Immature natural killer cell (primary cell): ENCODE measurements around the gene USP5. TPM values are rescaled to one million over a fixed set of nuclear protein-coding genes. Genes with fewer than 3 reads are reported as not detected.

Experiments
- DNase-seq, 3 donors: peaks; one replicate each; pipeline ENCODE4 v3.0.0; 2022; ENCODE audit warnings: mixed read lengths in 1 of 3
- H3K27ac Mint-ChIP-seq, 6 donors: one replicate each; pipeline ENCODE4 v1.8.0; 2020; ENCODE audit warnings: mixed read lengths in 6 of 6, mild to moderate bottlenecking in 5 of 6, inconsistent platforms in 4 of 6, moderate library complexity in 3 of 6
- H3K27me3 Mint-ChIP-seq, 3 donors: one replicate each; pipeline ENCODE4 v1.8.0; 2020 to 2021; ENCODE audit warnings: low read depth in 3 of 3, mild to moderate bottlenecking in 3 of 3, mixed read lengths in 3 of 3, moderate library complexity in 3 of 3, inconsistent platforms in 1 of 3
- H3K36me3 Mint-ChIP-seq, 3 donors: one replicate each; pipeline ENCODE4 v1.8.0; 2020; ENCODE audit warnings: mixed read lengths in 3 of 3, inconsistent platforms in 2 of 3, mild to moderate bottlenecking in 2 of 3
- H3K4me1 Mint-ChIP-seq, 2 donors: one replicate each; pipeline ENCODE4 v1.8.0; 2020; ENCODE audit warnings: inconsistent platforms in 2 of 2, mild to moderate bottlenecking in 2 of 2, mixed read lengths in 2 of 2, moderate library complexity in 1 of 2
- H3K4me3 Mint-ChIP-seq, 5 donors: one replicate each; pipeline ENCODE4 v1.8.0; 2020; ENCODE audit warnings: mild to moderate bottlenecking in 5 of 5, mixed read lengths in 5 of 5, inconsistent platforms in 3 of 5, moderate library complexity in 3 of 5
- H3K9me3 Mint-ChIP-seq, 6 donors: one replicate each; pipeline ENCODE4 v1.8.0; 2020; ENCODE audit warnings: mild to moderate bottlenecking in 6 of 6, mixed read lengths in 6 of 6, inconsistent platforms in 4 of 6, moderate library complexity in 3 of 6
- polyA plus RNA-seq, 3 donors: library from polyadenylated mRNA; unstranded; fragments of 300-500 nt; fragmentation: Illumina TruSeq; gene quantifications; one replicate each; pipeline ENCODE4 v1.2.3, GENCODE V29; 2021

The USP5 gene
- polyA plus RNA-seq, 3 donors from 2014 or later = 41.3 to 54.0 (median 52.0) TPM

DNA sequence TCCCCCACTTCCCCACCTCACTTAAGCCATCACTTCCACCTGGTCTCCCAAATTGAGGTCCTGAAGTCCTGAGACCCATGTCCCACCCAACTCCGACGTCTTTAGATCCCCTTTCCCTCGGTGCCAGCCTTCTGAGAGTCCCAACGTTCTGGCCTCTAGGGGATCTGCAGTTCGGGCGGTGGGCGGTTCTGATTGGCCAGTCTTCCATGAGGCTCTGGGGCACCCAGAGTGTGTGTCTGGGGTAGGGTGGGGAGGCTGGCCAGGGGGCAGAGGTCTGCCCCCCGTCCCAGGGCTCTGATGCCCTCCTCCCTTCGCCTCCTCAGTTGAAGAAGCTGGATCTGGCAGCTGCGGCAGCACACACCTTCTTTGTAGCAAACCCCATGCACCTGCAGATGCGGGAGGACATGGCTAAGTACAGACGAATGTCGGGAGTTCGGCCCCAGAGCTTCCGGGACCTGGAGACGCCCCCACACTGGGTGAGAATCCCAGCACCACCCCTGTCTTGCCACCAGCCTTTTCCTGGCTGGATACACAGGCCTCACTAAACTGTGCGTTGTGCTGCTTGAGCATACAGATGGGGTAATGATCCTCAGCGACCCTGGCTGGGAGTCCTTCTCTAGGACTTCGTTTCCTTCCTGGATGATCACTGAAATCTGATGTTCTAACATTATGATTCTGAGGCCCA lies 22.3 kb upstream of the USP5 start:
- no peaks in the 10 kb centered on the region for H3K36me3 Mint-ChIP-seq
- no peak for DNase-seq
- peaks cover 12 to 13% of the 10 kb centered on the region in 2 donors for H3K4me1 Mint-ChIP-seq
- peaks cover 0 to 1% (median 0%) of the 10 kb centered on the region in 6 donors for H3K9me3 Mint-ChIP-seq
- H3K27me3 Mint-ChIP-seq = peaks cover 17 to 34% (median 33%) of the 10 kb centered on the region in 3 donors
- peak overlapping the region; percentile 84 to 89 (median 86) for H3K4me3 Mint-ChIP-seq
- no peak overlapping the region for H3K27ac Mint-ChIP-seq

DNA sequence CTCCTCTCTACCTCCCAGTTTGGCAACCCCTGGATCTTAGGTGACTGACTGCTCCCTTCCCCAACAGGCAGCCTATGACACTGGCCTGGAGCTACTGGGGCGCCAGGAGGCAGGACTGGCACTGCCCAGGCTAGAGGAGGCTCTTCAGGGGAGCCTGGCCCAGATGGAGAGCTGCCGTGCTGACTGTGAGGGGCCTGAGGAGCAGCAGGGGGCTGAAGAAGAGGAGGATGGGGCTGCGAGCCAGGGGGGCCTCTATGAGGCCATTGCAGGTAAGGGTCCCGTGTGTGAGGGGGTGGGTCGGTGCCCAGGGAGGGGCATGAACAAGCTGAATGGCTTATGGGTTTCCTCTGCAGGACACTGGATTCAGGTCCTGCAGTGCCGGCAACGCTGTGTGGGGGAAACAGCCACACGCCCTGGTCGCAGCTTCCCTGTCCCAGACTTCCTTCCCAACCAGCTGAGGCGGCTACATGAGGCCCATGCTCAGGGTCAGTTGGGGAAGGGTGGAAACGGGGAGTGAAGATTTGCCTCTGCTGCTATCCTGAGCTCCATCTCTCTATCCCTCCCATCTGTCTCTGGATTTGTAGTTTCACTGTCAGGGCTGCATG lies 21.6 kb upstream of the USP5 start:
- no peak overlapping the region for H3K27ac Mint-ChIP-seq
- H3K4me3 Mint-ChIP-seq = peak overlapping the region; percentile 48 to 69 (median 59)
- no peak for DNase-seq
- H3K4me1 Mint-ChIP-seq = peaks cover 12 to 13% of the 10 kb centered on the region in 2 donors
- peaks cover 0 to 1% (median 0%) of the 10 kb centered on the region in 6 donors for H3K9me3 Mint-ChIP-seq
- H3K36me3 Mint-ChIP-seq = no peaks in the 10 kb centered on the region
- H3K27me3 Mint-ChIP-seq = peaks cover 14 to 32% (median 31%) of the 10 kb centered on the region in 3 donors

DNA sequence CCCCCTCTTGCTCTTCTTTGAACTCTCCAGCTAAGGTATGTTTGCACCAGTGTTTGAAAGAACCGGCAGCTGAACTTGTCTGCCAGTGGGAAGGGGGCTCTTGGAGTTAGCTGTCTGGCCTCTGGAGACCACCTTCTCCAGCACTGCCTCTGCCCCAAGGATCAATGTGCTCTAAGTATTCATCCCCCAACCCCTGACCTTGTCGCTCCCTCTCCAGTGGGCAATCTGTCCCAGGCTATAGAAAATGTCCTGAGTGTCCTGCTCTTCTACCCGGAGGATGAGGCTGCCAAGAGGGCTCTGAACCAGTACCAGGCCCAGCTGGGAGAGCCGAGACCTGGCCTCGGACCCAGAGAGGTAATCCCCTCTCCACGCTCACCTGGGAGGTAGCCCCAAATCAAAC lies 21.0 kb upstream of the USP5 start:
- Mint-ChIP-seq H3K27me3 (peaks cover 12 to 26% (median 26%) of the 10 kb centered on the region in 3 donors), H3K9me3 (peaks cover 0 to 1% (median 0%) of the 10 kb centered on the region in 6 donors), H3K4me3 (peak overlapping the region; percentile 12 to 69 (median 58)), H3K27ac (no peak overlapping the region), H3K4me1 (peaks cover 13 to 15% of the 10 kb centered on the region in 2 donors), H3K36me3 (no peaks in the 10 kb centered on the region)
- DNase-seq = no peak

DNA sequence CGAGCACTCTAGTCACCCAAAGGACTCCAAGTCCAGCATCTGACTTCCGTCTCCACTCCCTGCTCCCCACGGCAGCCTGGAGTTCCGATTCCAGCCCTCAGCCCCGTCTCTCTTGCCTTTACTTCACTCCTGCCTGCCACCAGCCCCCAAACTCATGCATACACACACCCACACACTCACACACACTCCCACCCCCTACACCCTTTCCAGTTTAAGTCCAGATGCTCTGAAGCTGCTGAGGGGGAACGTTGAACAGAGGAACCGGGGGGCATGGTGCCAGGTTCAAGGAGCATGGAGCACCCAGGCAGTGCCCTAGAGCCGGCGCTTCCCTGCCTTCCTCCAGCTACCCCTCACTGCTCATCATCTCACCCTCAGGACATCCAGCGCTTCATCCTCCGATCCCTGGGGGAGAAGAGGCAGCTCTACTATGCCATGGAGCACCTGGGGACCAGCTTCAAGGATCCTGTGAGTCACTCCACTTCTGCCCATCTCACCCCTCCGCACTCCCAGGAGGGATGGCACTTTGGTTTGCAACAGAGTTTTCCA lies 20.4 kb upstream of the USP5 start:
- no peak overlapping the region for H3K27ac Mint-ChIP-seq
- H3K27me3 Mint-ChIP-seq = peaks cover 9 to 24% (median 21%) of the 10 kb centered on the region in 3 donors

DNA sequence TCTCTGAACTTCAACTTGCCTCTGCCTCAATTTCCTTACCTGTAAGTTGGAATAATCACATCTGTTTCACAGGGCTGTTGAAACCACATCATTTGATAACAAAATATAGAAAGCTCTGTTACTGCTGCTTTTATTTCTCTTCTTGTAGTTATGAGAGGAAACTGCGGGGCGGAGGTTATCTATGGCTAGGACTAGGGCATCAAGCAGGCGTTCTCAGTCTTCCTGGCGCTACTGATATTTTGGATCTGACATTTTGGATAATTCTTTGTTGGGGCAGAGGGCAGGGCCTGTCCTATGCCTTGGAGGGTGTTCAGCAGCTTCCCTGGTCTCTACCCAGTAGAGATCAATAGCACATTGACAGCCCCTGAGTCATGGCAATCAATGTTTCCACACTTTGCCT lies 19.8 kb upstream of the USP5 start:
- Mint-ChIP-seq H3K27me3 (peaks cover 9 to 24% (median 17%) of the 10 kb centered on the region in 3 donors), H3K4me3 (no peak overlapping the region), H3K27ac (no peak overlapping the region), H3K4me1 (peaks cover 13 to 15% of the 10 kb centered on the region in 2 donors), H3K36me3 (no peaks in the 10 kb centered on the region), H3K9me3 (peaks cover 0 to 1% (median 0%) of the 10 kb centered on the region in 6 donors)
- DNase-seq = no peak

More for the DNA sequence above, 20.4 kb upstream of the USP5 start:
- Mint-ChIP-seq H3K4me3 (no peak overlapping the region), H3K4me1 (peaks cover 13 to 15% of the 10 kb centered on the region in 2 donors), H3K9me3 (peaks cover 0 to 1% (median 0%) of the 10 kb centered on the region in 6 donors), H3K36me3 (no peaks in the 10 kb centered on the region)
- DNase-seq = no peak

DNA sequence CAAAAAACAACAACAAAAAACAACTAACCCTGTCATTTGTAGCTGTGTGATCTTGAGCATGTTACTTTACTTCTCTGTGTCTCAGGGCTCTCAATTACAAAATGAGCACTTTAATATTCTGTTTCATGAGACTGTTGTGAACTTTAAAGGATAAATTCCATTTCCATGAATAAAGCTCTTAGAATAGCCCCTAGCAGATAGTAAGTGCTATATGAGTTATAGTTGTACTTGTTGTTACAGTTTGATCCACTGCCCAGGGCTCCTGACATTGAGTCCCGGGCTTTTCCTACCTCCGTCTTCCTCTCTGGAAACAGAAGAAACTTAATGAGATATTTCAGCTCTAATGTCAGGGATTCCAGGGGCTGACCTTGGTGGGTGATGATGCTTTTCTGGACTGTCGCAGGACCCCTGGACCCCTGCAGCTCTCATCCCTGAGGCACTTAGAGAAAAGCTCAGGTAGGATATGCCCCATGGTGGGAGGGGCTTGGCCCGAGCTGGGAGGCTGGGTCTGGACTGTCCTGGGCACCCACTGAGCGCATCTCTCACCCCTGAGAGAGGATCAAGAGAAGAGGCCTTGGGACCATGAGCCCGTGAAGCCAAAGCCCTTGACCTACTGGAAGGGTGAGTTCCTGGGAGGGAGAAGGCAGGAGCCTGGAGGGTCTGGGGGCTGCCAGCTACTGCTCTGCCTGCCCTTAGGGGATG lies 18.6 kb upstream of the USP5 start:
- H3K4me3 Mint-ChIP-seq = no peak overlapping the region
- H3K9me3 Mint-ChIP-seq = no peaks in the 10 kb centered on the region
- peaks cover 9 to 17% (median 14%) of the 10 kb centered on the region in 3 donors for H3K27me3 Mint-ChIP-seq
- H3K4me1 Mint-ChIP-seq = peaks cover 7 to 9% of the 10 kb centered on the region in 2 donors
- H3K36me3 Mint-ChIP-seq = no peaks in the 10 kb centered on the region
- DNase-seq = no peak
- no peak overlapping the region for H3K27ac Mint-ChIP-seq

DNA sequence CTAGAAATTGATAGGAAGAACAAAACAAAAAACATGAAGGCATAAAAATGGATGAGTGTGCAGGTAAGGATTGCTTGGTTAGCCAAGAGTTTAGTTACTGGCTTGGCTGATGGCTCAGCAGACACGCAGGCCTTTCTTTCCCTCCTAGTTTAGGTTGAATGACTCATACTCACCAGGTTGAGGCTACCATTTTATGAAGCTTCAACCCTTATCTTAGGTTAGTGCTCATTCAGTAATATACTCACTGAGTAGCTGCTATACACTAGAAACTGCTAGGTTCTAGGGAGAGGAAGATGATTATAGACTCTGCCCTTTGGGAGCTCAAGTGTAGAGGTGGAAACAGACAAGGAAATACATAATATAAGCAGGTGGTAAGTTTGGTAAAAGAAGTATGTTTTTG lies 17.7 kb upstream of the USP5 start:
- Mint-ChIP-seq H3K4me3 (no peak overlapping the region), H3K27me3 (peaks cover 7 to 17% (median 9%) of the 10 kb centered on the region in 3 donors), H3K4me1 (peaks cover 2 to 5% of the 10 kb centered on the region in 2 donors), H3K27ac (no peak overlapping the region), H3K9me3 (no peaks in the 10 kb centered on the region), H3K36me3 (no peaks in the 10 kb centered on the region)
- no peak for DNase-seq

DNA sequence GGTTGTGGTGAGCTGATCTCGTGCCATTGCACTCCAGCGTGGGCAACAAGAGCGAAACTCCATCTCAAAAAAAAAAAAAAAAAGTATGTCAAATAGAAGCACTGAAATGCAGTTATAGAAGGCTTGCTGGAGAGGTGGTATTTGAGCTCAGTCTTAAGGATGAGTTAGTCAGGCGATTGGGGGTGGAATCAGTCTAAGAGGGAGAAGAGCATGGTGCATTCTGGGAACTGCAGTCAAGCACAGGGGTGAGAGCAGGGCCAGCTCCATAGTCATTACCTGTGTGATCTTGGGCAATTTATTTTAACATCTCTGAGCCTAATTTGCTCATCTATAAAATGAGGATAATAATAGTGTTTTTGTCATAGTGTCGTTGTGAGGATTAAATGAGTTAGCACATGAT lies 17.1 kb upstream of the USP5 start:
- peaks cover 4 to 17% (median 7%) of the 10 kb centered on the region in 3 donors for H3K27me3 Mint-ChIP-seq

DNA sequence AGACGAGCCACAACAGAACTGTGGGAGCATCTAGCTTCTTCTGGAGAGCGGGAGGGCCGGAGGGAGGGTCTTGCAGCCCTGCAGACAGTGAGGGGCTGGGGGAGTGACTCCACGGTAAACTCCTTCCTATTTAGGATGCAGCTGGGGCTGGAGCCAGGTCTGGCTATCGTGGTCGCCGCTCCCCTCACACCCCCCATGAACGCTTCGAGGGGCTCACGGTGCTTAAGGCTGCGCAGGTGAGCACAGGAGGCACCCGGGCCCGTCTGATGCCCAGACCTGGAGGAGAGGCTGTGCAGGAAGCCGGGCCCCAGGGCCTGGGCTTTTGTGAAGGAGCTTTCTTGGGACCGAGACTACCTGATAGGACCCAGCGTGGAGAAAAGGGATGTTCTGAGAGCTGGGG lies 15.1 kb upstream of the USP5 start:
- no peaks in the 10 kb centered on the region for H3K36me3 Mint-ChIP-seq
- peaks cover 0 to 5% (median 5%) of the 10 kb centered on the region in 3 donors for H3K27me3 Mint-ChIP-seq
- peak overlapping the region in 1 of 5 donors; percentile 12 for H3K4me3 Mint-ChIP-seq
- no peak for DNase-seq
- no peak overlapping the region for H3K27ac Mint-ChIP-seq
- H3K9me3 Mint-ChIP-seq = no peaks in the 10 kb centered on the region
- H3K4me1 Mint-ChIP-seq = peaks cover 0 to 2% of the 10 kb centered on the region in 2 donors

More for the DNA sequence above, 17.1 kb upstream of the USP5 start:
- peaks cover 0 to 2% of the 10 kb centered on the region in 2 donors for H3K4me1 Mint-ChIP-seq
- DNase-seq = no peak
- H3K36me3 Mint-ChIP-seq = no peaks in the 10 kb centered on the region
- no peaks in the 10 kb centered on the region for H3K9me3 Mint-ChIP-seq
- H3K4me3 Mint-ChIP-seq = no peak overlapping the region
- H3K27ac Mint-ChIP-seq = no peak overlapping the region

DNA sequence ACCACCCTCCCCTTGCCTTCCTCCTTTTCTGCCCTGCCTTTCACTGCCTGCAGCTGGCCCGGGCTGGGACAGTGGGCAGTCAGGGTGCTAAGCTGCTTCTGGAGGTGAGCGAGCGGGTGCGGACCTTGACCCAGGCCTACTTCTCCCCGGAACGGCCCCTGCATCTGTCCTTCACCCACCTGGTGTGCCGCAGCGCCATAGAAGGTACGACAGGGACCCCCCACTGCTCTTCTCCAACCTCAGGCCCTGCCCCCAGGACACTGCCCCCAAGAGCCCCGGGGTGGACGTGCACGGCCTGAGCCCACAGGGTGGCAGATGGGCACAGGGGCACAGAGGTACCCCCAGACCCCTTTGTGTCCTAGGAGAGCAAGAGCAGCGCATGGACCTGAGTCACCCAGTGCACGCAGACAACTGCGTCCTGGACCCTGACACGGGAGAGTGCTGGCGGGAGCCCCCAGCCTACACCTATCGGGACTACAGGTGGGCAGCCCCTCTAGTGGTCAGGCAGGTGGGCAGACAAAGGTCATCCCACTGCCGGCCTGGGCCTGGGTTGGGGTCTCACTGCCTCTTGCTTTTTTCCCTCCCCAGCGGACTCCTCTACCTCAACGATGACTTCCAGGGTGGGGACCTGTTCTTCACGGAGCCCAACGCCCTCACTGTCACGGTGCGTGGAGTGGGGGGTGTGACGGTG lies 14.4 kb upstream of the USP5 start:
- Mint-ChIP-seq H3K27ac (no peak overlapping the region), H3K4me3 (no peak overlapping the region), H3K4me1 (peaks cover 0 to 2% of the 10 kb centered on the region in 2 donors)

DNA sequence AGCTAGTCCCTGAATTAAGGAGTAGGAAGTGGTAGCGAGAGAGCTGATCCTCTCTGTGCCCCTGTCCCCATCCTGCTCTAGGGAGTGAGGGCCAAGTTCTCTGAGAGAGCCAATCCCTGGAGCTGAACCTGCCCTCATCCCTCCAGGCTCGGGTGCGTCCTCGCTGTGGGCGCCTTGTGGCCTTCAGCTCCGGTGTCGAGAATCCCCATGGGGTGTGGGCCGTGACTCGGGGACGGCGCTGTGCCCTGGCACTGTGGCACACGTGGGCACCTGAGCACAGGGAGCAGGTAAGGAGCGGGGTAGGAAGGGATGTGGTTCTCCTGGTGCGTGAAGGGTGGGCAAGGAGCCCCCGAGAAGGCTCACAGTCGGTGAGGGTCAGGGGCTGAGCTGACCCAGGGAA lies 13.1 kb upstream of the USP5 start:
- H3K27ac Mint-ChIP-seq = no peak overlapping the region
- H3K36me3 Mint-ChIP-seq = no peaks in the 10 kb centered on the region
- H3K9me3 Mint-ChIP-seq = no peaks in the 10 kb centered on the region
- no peak for DNase-seq
- H3K4me3 Mint-ChIP-seq = no peak overlapping the region
- H3K4me1 Mint-ChIP-seq = peaks cover 0 to 2% of the 10 kb centered on the region in 2 donors
- peaks cover 0 to 5% (median 3%) of the 10 kb centered on the region in 3 donors for H3K27me3 Mint-ChIP-seq

More for the DNA sequence above, 14.4 kb upstream of the USP5 start:
- H3K36me3 Mint-ChIP-seq = no peaks in the 10 kb centered on the region
- DNase-seq = no peak
- H3K9me3 Mint-ChIP-seq = no peaks in the 10 kb centered on the region
- H3K27me3 Mint-ChIP-seq = peaks cover 0 to 5% (median 3%) of the 10 kb centered on the region in 3 donors

DNA sequence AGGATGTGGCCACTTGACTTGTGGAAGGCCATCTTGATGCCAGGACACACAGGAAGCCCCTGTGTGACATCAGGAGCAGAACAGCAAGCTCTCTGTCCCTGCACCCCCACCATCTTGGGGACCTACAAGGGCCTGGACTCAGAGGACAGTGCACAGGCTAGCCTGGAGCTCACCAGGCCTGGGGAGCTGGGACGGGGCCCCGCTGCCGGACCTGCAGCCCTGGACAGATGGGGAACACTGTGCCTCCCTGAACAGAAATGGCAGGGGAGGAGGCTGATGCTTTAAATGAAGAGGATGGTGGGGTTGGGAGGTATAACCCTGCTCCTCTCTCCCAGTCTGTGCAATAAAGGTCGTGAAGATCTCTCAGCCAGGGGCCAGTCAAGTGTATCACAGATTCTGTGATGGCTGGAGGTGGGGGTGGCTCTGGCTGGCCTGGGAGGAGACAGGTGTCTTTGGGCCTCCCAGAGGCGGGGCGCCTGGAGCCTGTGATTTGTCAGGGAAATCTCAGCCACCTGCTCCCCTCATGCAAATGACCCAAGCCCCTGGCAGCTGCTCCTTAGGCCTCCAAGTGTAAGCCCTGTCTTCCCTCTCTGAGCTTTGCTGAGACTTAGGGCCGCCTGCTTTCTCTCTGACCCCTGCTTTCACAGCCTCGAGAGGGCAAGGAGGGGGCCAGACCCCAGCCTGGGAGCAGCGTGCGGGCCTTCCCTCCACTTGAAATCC lies 12.3 kb upstream of the USP5 start:
- H3K27ac Mint-ChIP-seq = no peak overlapping the region

DNA sequence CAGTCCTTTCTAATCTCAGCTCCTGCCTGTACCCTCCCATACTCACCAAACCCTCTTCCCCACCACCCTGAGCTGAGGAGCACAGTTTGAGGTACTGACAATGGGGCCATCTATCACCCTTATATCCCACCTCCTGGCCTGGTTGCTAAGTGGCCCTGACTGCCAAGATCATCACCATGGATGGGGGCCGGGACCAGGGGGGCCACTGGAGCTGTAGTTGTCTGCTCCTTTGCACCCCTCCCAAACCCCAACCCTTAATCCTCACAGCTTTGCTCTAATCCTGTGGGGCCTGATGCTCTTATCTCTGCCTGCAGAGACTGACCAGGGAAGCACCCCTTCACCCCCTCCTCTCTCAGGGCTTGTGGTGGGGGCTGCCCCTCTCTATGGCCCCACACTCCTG lies 11.6 kb upstream of the USP5 start:
- peaks cover 0 to 3% (median 0%) of the 10 kb centered on the region in 3 donors for H3K27me3 Mint-ChIP-seq
- H3K36me3 Mint-ChIP-seq = no peaks in the 10 kb centered on the region
- no peaks in the 10 kb centered on the region for H3K9me3 Mint-ChIP-seq

More for the DNA sequence above, 12.3 kb upstream of the USP5 start:
- Mint-ChIP-seq H3K27me3 (peaks cover 0 to 3% (median 1%) of the 10 kb centered on the region in 3 donors), H3K9me3 (no peaks in the 10 kb centered on the region), H3K36me3 (no peaks in the 10 kb centered on the region), H3K4me1 (peaks cover 0 to 2% of the 10 kb centered on the region in 2 donors), H3K4me3 (no peak overlapping the region)
- no peak for DNase-seq

More for the DNA sequence above, 11.6 kb upstream of the USP5 start:
- DNase-seq = no peak
- H3K27ac Mint-ChIP-seq = no peak overlapping the region
- H3K4me1 Mint-ChIP-seq = peaks cover 0 to 2% of the 10 kb centered on the region in 2 donors
- H3K4me3 Mint-ChIP-seq = no peak overlapping the region
